Psoas muscle (tissue), 8 donors: Measurements from ENCODE around the gene ERBB2. TPM values are rescaled to one million over a fixed set of nuclear protein-coding genes. Genes with fewer than 3 reads are reported as not detected.

Source experiments
- ATAC-seq, 4 donors: fragments of 200-7000 bp; cut with Tn5 transposase; one replicate each; pipeline ENCODE4 v1.9.1; 2020; ENCODE audit warnings: moderate library complexity in 3 of 4, mild to moderate bottlenecking in 2 of 4
- DNase-seq, 2 donors: peaks; one replicate each; pipeline ENCODE4 v3.0.0-alpha.2; 2020
- H3K27ac ChIP-seq: fragments of 200-600 bp; one replicate; pipeline ENCODE4 v1.8.0; 2022
- H3K27me3 ChIP-seq, 3 donors: fragments of 200-600 bp in 1 of 3; one replicate each; pipeline versions ENCODE4 v1.6.1 to v1.8.0; 2013 to 2022; ENCODE audit warnings: low read length in 2 of 3, mild to moderate bottlenecking in 2 of 3, moderate library complexity in 1 of 3; ENCODE audit not compliant: insufficient read depth in 3 of 3
- H3K36me3 ChIP-seq, 2 donors: fragments of 200-600 bp in 1 of 2; one replicate each; pipeline versions ENCODE4 v1.6.1 to v1.8.0; 2013 to 2022; ENCODE audit warnings: low read depth in 1 of 2, mild to moderate bottlenecking in 1 of 2, moderate library complexity in 1 of 2; ENCODE audit not compliant: insufficient read depth in 1 of 2
- H3K4me1 ChIP-seq: fragments of 200-600 bp; one replicate; pipeline ENCODE4 v1.8.0; 2022
- H3K4me3 ChIP-seq: fragments of 200-600 bp; one replicate; pipeline ENCODE4 v1.8.0; 2022; ENCODE audit warnings: mild to moderate bottlenecking
- H3K9me3 ChIP-seq: fragments of 200-600 bp; one replicate; pipeline ENCODE4 v1.8.0; 2022
- WGBS, 3 donors: extraction: QIAGEN DNeasy Blood & Tissue Kit; methylation state at CpG; one replicate each; pipeline versions ENCODE4 v1.1.6 to v1.1.7; 2013; 5-methylcytosine and 5-hydroxymethylcytosine counted together
- intact Hi-C, 2 donors: fragments of 100-400 bp; cut with DNase I; formaldehyde crosslinking; loops; one replicate each; pipeline versions ENCODE4 v1.11.0 to v1.14.2; 2022
- polyA plus RNA-seq, 3 donors: library from polyadenylated mRNA; stranded (reverse); fragments of 200-250 nt; gene quantifications; one replicate each; pipeline ENCODE4 v1.2.3, GENCODE V29; 2013
- total RNA-seq, 4 donors: library from RNA; stranded (reverse); fragmentation: NEBNext Ultra II Directional in 2 of 4; extraction: Animal tissue kit (Norgen Biotek cat#: 25700) in 2 of 4; gene quantifications; one replicate each; pipeline versions ENCODE4 v1.2.1 to v1.2.4, GENCODE V29; 2021 to 2023
- TF ChIP-seq, protein P1 (sequence below): fragments of 200-600 bp; IDR thresholded peaks from one replicate; pipeline ENCODE4 v1.8.0; 2022; ENCODE audit warnings: antibody characterized with exemption
- donor health status: healthy with polysubstance abuse.
- donor health status: DM: no; HTN: no; CAD: no; lungs with moderate emphysema.
- donor health status: Bipolar disorder and iron deficiency.
- donor health status: healthy.
- donor health status: DM: yes; HTN: yes; CAD: no.
- donor health status: DM: no; HTN: no; CAD: no.
- donor health status: DM: no; HTN: no; CAD: no.
- donor health status: DM: yes; HTN: yes; CAD: no.

ERBB2 gene
- total and polyA plus RNA-seq, 7 donors, result 4.0 to 24.9 (median 20.4) TPM

DNA sequence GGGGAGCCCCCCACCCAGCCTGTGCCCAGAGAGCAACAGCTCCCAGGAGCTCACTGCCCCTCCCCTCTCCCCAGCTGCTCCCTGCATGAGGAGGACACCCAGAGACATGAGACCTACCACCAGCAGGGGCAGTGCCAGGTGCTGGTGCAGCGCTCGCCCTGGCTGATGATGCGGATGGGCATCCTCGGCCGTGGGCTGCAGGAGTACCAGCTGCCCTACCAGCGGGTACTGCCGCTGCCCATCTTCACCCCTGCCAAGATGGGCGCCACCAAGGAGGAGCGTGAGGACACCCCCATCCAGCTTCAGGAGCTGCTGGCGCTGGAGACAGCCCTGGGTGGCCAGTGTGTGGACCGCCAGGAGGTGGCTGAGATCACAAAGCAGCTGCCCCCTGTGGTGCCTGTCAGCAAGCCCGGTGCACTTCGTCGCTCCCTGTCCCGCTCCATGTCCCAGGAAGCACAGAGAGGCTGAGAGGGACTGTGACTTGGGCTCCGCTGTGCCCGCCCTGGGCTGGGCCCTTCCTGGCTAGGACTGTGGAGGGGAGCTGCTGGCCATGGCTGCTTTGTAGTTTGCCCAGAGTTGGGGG is 34.1 kb upstream of the ERBB2 start:
- DNase-seq, result peak; percentile 57 to 86
- WGBS, 3 donors, result 15 to 22% (median 19%) methylated on average over 17 of the region's 17 CpGs
- H3K4me3 ChIP-seq, result peak overlapping the region; percentile 79

DNA sequence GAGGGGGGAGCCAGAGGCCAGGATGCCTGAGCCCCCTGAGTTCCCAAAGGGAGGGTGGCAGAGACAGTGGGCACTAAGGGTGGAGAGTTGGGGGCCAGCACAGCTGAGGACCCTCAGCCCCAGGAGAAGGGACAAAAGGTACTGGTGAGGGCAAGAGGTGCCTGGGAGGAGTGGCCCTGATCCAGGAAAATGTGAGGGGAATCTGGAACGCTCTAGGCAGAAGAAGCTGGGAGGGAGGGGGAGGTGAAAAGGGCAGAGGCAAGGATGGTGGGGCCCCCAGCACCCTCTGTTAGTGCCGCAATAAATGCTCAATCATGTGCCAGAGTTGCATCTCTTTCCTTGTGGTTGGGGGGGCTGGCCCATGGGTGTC is 33.6 kb upstream of the ERBB2 start:
- H3K4me3 ChIP-seq, result peak overlapping the region; percentile 79
- H3K9me3 ChIP-seq, result no peaks in the 10 kb centered on the region
- peak overlapping the region; percentile 96 for H3K27ac ChIP-seq
- peaks cover 56% of the 10 kb centered on the region for H3K4me1 ChIP-seq
- no peaks in the 10 kb centered on the region for H3K36me3 ChIP-seq
- TF ChIP-seq, protein P1, sequence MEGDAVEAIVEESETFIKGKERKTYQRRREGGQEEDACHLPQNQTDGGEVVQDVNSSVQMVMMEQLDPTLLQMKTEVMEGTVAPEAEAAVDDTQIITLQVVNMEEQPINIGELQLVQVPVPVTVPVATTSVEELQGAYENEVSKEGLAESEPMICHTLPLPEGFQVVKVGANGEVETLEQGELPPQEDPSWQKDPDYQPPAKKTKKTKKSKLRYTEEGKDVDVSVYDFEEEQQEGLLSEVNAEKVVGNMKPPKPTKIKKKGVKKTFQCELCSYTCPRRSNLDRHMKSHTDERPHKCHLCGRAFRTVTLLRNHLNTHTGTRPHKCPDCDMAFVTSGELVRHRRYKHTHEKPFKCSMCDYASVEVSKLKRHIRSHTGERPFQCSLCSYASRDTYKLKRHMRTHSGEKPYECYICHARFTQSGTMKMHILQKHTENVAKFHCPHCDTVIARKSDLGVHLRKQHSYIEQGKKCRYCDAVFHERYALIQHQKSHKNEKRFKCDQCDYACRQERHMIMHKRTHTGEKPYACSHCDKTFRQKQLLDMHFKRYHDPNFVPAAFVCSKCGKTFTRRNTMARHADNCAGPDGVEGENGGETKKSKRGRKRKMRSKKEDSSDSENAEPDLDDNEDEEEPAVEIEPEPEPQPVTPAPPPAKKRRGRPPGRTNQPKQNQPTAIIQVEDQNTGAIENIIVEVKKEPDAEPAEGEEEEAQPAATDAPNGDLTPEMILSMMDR, result no peak
- ATAC-seq (peak in 3 of 4 donors; percentile 0 to 1 (median 0)), DNase-seq (no peak)
- 8 to 19% (median 8%) methylated on average over 2 of the region's 2 CpGs for WGBS, 3 donors
- intact Hi-C loops, result no loop called here
- no peaks in the 10 kb centered on the region for H3K27me3 ChIP-seq

More for the DNA sequence above, 34.1 kb upstream of the ERBB2 start:
- H3K9me3 ChIP-seq, result no peaks in the 10 kb centered on the region
- H3K27ac ChIP-seq, result peak overlapping the region; percentile 96
- no peaks in the 10 kb centered on the region for H3K27me3 ChIP-seq
- peaks cover 56% of the 10 kb centered on the region for H3K4me1 ChIP-seq
- H3K36me3 ChIP-seq, result no peaks in the 10 kb centered on the region
- TF ChIP-seq, protein P1, result peak; percentile 36
- intact Hi-C loops, result no loop called here
- ATAC-seq, result peak; percentile 44 to 56 (median 48)

DNA sequence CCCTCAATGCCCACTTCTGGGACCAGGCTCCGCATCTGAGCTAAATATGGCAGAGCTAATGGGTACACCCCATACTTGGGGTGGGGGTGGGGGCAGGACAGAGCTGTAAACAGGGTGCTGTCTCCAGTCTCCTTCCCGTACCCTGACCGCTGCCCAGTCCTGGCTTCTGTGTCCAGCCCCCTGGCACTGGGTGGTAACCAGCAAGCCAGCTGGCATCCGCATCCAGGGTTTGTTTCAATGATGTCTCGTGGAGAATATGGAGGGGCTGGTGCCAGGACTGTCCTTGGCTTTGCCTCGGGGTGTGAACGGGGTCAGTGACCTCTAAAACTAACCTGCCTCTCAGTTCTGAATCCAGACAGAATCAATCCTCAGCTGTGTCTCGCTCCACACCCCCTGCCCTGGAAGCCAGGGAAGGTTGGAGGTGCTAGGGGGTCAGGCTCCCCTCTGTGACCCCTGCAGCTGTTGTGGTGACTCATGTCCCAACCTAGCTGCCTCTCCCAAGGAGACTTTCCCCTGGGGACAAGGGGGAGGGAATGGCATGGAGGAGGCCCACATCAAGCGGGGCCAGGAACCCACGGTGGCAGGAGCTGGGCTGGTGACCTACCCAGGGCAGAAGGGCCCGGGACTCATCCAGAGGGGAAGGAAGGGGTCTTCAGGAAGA is 33.1 kb upstream of the ERBB2 start:
- peak overlapping the region; percentile 96 for H3K27ac ChIP-seq
- peak overlapping the region; percentile 79 for H3K4me3 ChIP-seq
- ATAC-seq (peak; percentile 62 to 64 (median 62)), DNase-seq (peak; percentile 73 to 94)
- H3K4me1 ChIP-seq, result peaks cover 56% of the 10 kb centered on the region
- TF ChIP-seq, protein P1, result no peak
- no peaks in the 10 kb centered on the region for H3K36me3 ChIP-seq
- 18 to 22% (median 20%) methylated on average over 11 of the region's 11 CpGs for WGBS, 3 donors
- no peaks in the 10 kb centered on the region for H3K27me3 ChIP-seq
- H3K9me3 ChIP-seq, result no peaks in the 10 kb centered on the region
- intact Hi-C loops, result no loop called here

DNA sequence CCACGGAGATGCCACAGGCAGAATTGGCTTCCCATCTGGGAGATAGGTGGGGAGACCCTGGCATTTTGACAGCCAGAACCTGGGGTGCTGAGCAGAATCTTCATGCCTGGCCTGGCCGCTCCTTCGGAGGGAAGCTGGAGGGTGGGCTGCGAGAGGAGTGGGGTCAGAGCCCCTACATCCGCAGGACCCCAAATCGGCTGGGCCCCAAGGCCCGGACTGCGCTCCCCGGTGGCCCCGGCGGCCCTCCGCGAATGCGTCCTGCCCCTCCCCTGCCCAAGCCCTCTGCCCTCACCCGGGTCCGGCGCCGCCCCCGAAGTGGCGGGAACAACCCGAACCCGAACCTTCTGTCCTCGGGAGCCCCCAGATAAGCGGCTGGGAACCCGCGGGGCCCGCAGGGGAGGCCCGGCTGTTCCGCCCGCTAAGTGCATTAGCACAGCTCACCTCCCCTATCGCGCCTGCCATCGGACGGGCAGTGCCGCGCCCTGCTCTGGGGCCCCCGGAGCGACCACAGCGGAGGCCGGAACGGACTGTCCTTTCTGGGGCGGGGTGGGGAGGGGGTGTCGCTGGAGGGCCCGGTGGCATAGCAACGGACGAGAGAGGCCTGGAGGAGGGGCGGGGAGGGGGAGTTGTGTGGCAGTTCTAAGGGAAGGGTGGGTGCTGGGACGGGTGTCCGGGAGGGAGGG is 32.5 kb upstream of the ERBB2 start:
- WGBS, 3 donors, result 1 to 3% (median 3%) methylated on average over 43 to 49 of the region's 49 CpGs
- intact Hi-C loops, result no loop called here
- peak in 1 of 2 donors; percentile 88 for DNase-seq
- no peaks in the 10 kb centered on the region for H3K27me3 ChIP-seq
- TF ChIP-seq, protein P1, result no peak
- H3K27ac ChIP-seq, result peak overlapping the region; percentile 96
- no peaks in the 10 kb centered on the region for H3K9me3 ChIP-seq
- H3K4me3 ChIP-seq, result peak overlapping the region; percentile 79
- peaks cover 50% of the 10 kb centered on the region for H3K4me1 ChIP-seq
- peak in 3 of 4 donors; percentile 9 to 26 (median 18) for ATAC-seq
- no peaks in the 10 kb centered on the region for H3K36me3 ChIP-seq
